Measurements from ENCODE around the gene FBXW7. TPM values are rescaled to one million over a fixed set of nuclear protein-coding genes. Genes with fewer than 3 reads are reported as not detected.

The FBXW7 gene
- total RNA-seq, 2 donors from 2014 or later: 29.3 to 29.5 TPM

GRCh38 chr4:152462047-152462446 lies 73.8 kb downstream of the FBXW7 start:
- H3K9ac ChIP-seq (ENCODE audit: low read depth in 2 of 2, low read length in 2 of 2): no peak overlapping the region
- no peak overlapping the region for H3K27ac ChIP-seq
- H3K4me3 ChIP-seq: no peak overlapping the region
- no peaks in the 10 kb centered on the region for H3K27me3 ChIP-seq
- no peak for DNase-seq
- intact Hi-C loops (cut with DNase I): no loop called here
- TF ChIP-seq CTCF (IDR thresholded peaks at IDR 0.05): no peak
- H3K36me3 ChIP-seq: no peaks in the 10 kb centered on the region
- no peaks in the 10 kb centered on the region for H3K9me3 ChIP-seq
- no peaks in the 10 kb centered on the region for H3K4me1 ChIP-seq

- Histone ChIP-seq H3K9ac (ENCODE audit: low read depth in 2 of 2, low read length in 2 of 2) (no peak overlapping the region), H3K27me3 (no peaks in the 10 kb centered on the region), H3K36me3 (no peaks in the 10 kb centered on the region), H3K9me3 (no peaks in the 10 kb centered on the region), H3K4me1 (no peaks in the 10 kb centered on the region), H3K27ac (no peak overlapping the region), H3K4me3 (no peak overlapping the region)
- intact Hi-C loops (cut with DNase I): no loop called here
- TF ChIP-seq CTCF (IDR thresholded peaks at IDR 0.05): no peak
- no peak for DNase-seq
Observed at GRCh38 chr4:152460488-152460887, 75.4 kb downstream of the FBXW7 start.

GRCh38 chr4:152459326-152459725 lies 76.6 kb downstream of the FBXW7 start:
- Histone ChIP-seq H3K27me3 (no peaks in the 10 kb centered on the region), H3K9ac (ENCODE audit: low read depth in 2 of 2, low read length in 2 of 2) (no peak overlapping the region), H3K4me3 (no peak overlapping the region), H3K36me3 (no peaks in the 10 kb centered on the region), H3K27ac (no peak overlapping the region), H3K4me1 (no peaks in the 10 kb centered on the region), H3K9me3 (no peaks in the 10 kb centered on the region)
- TF ChIP-seq CTCF (IDR thresholded peaks at IDR 0.05): no peak
- no peak for DNase-seq
- intact Hi-C loops (cut with DNase I): no loop called here

GRCh38 chr4:152458801-152459302 lies 77.0 kb downstream of the FBXW7 start:
- Histone ChIP-seq H3K27me3 (no peaks in the 10 kb centered on the region), H3K36me3 (no peaks in the 10 kb centered on the region)

GRCh38 chr4:152456609-152457008 lies 79.3 kb downstream of the FBXW7 start:
- no peak overlapping the region for H3K9ac ChIP-seq (ENCODE audit: low read depth in 2 of 2, low read length in 2 of 2)
- DNase-seq: no peak
- intact Hi-C loops (cut with DNase I): no loop called here

More at GRCh38 chr4:152458801-152459302, 77.0 kb downstream of the FBXW7 start:
- Histone ChIP-seq H3K27ac (no peak overlapping the region), H3K9me3 (no peaks in the 10 kb centered on the region), H3K4me3 (no peak overlapping the region), H3K4me1 (no peaks in the 10 kb centered on the region), H3K9ac (ENCODE audit: low read depth in 2 of 2, low read length in 2 of 2) (no peak overlapping the region)
- intact Hi-C loops (cut with DNase I): no loop called here
- no peak for DNase-seq
- TF ChIP-seq CTCF (IDR thresholded peaks at IDR 0.05): no peak

More at GRCh38 chr4:152456609-152457008, 79.3 kb downstream of the FBXW7 start:
- TF ChIP-seq CTCF (IDR thresholded peaks at IDR 0.05): no peak
- Histone ChIP-seq H3K27me3 (no peaks in the 10 kb centered on the region), H3K36me3 (no peaks in the 10 kb centered on the region), H3K9me3 (no peaks in the 10 kb centered on the region), H3K4me3 (no peak overlapping the region), H3K4me1 (no peaks in the 10 kb centered on the region), H3K27ac (no peak overlapping the region)

Data from colonic mucosa (tissue), 4 donors.